Glomerular endothelial cell (primary cell): ENCODE results near the gene CRYAB. TPM values are rescaled to one million over a fixed set of nuclear protein-coding genes. Genes with fewer than 3 reads are reported as not detected.

Experiments
- total RNA-seq: library from RNA; depleted of rRNA; stranded (reverse); fragments of >200 nt; gene quantifications from 2 replicates; pipeline ENCODE4 v1.2.3, GENCODE V29; 2015

The CRYAB gene
- total RNA-seq, 1 donor from 2014 or later, result 5.0 TPM

Other genes starting within 250 kb of the CRYAB start
- 30.1 and 33.4 TPM in 2 replicates for gene PPP2R1B, start 145.4 kb downstream of the CRYAB start, total RNA-seq
- 22.7 and 29.3 TPM in 2 replicates for gene ALG9, start 40.2 kb downstream of the CRYAB start, total RNA-seq
- 1.1 and 3.2 TPM in 2 replicates for gene FDXACB1, start 32.6 kb downstream of the CRYAB start, total RNA-seq
- 8.5 and 9.6 TPM in 2 replicates for gene CFAP68, start 32.2 kb downstream of the CRYAB start, total RNA-seq
- 0.10 TPM in 1 of 2 replicates, not detected in the other for gene HSPB2, start 964 bp upstream of the CRYAB start, total RNA-seq
- 0.18 and 1.1 TPM in 2 replicates for gene C11orf52, start 7.1 kb upstream of the CRYAB start, total RNA-seq
- gene DIXDC1, start 25.6 kb upstream of the CRYAB start, total RNA-seq, result 7.9 and 12.1 TPM in 2 replicates
- 26.3 and 28.8 TPM in 2 replicates for gene DLAT, start 113.6 kb upstream of the CRYAB start, total RNA-seq
- 0.41 and 1.5 TPM in 2 replicates for gene PIH1D2, start 162.2 kb upstream of the CRYAB start, total RNA-seq
- gene NKAPD1, start 162.5 kb upstream of the CRYAB start, total RNA-seq, result 10.5 and 14.4 TPM in 2 replicates
- gene TIMM8B, start 175.0 kb upstream of the CRYAB start, total RNA-seq, result 39.2 and 43.8 TPM in 2 replicates
- gene SDHD, start 175.1 kb upstream of the CRYAB start, total RNA-seq, result 63.7 and 76.6 TPM in 2 replicates